PC-3 (cell line): Measurements from ENCODE around the gene PACRG. TPM values are rescaled to one million over a fixed set of nuclear protein-coding genes. Genes with fewer than 3 reads are reported as not detected.

ENCODE experiments used
- ATAC-seq: fragments of 200-7000 bp; cut with Tn5 transposase; 2 replicates; pipeline ENCODE4 v1.9.1; 2020; ENCODE audit warnings: mild to moderate bottlenecking, moderate library complexity
- BruUV-seq: library from RNA; stranded (reverse); fragments of 400-500 nt; replicated peaks from 2 replicates; lab custom pipeline; 2021; lab: Mats Ljungman, UMichigan
- CTCF ChIA-PET: fragments of 300-600 bp; sonication (Branson Sonifier 250); formaldehyde crosslinking; loops from one replicate; lab custom pipeline; 2022; ENCODE audit warnings: antibody characterized with exemption; lab: Charles Lee
- POLR2A ChIA-PET: fragments of 300-600 bp; sonication (Branson Sonifier 250); formaldehyde crosslinking; loops from one replicate; lab custom pipeline; 2022; ENCODE audit warnings: antibody characterized with exemption; ENCODE audit not compliant: unreplicated experiment; lab: Charles Lee
- DNase-seq: peaks from one replicate; pipeline ENCODE4 v3.0.0-alpha.2; 2015
- H2AFZ ChIP-seq: fragments of 300-600 bp; sonication (generic); 2 replicates; pipeline ENCODE4 v1.6.0; 2016; ENCODE audit warnings: antibody characterized with exemption, low read length
- H3F3A ChIP-seq: fragments of 300-600 bp; sonication (generic); one replicate; pipeline ENCODE4 v1.6.0; 2017; ENCODE audit warnings: antibody characterized with exemption, low read length, control low read depth, mild to moderate bottlenecking; ENCODE audit not compliant: unreplicated experiment
- H3K27ac ChIP-seq: fragments of 300-600 bp; sonication (generic); 2 replicates; pipeline ENCODE4 v1.5.1; 2016; ENCODE audit warnings: mild to moderate bottlenecking, low read length
- H3K27me3 ChIP-seq: fragments of 300-600 bp; sonication (generic); 2 replicates; pipeline ENCODE4 v1.6.1; 2016; ENCODE audit warnings: low read length, mixed read lengths
- H3K36me3 ChIP-seq: fragments of 300-600 bp; sonication (generic); 2 replicates; pipeline ENCODE4 v1.6.1; 2016; ENCODE audit warnings: low read depth, mixed run types, low read length, mixed read lengths
- H3K4me1 ChIP-seq: fragments of 300-600 bp; sonication (generic); 2 replicates; pipeline ENCODE4 v1.5.1; 2016; ENCODE audit warnings: low read length; ENCODE audit not compliant: insufficient read depth
- H3K4me2 ChIP-seq: fragments of 300-600 bp; sonication (generic); 2 replicates; pipeline ENCODE4 v1.6.0; 2016; ENCODE audit warnings: low read length
- H3K4me3 ChIP-seq: fragments of 300-600 bp; sonication (generic); 2 replicates; pipeline ENCODE4 v1.5.1; 2016; ENCODE audit warnings: mild to moderate bottlenecking, low read length, mixed read lengths
- H3K79me2 ChIP-seq: fragments of 300-600 bp; sonication (generic); 2 replicates; pipeline ENCODE4 v1.6.1; 2017; ENCODE audit warnings: low read length, mixed read lengths
- H3K9ac ChIP-seq: fragments of 300-600 bp; sonication (generic); 2 replicates; pipeline ENCODE4 v1.6.0; 2016; ENCODE audit warnings: mild to moderate bottlenecking, low read length
- H3K9me2 ChIP-seq: fragments of 300-600 bp; sonication (generic); replicated peaks from 2 replicates; pipeline ENCODE4 v1.6.1; 2016; ENCODE audit warnings: mixed run types, low read length, mixed read lengths
- H3K9me3 ChIP-seq: fragments of 300-600 bp; sonication (generic); 2 replicates; pipeline ENCODE4 v1.6.1; 2016; ENCODE audit warnings: low read length, mixed read lengths
- H4K20me1 ChIP-seq: fragments of 300-600 bp; sonication (generic); 2 replicates; pipeline ENCODE4 v1.6.1; 2016; ENCODE audit warnings: low read length, mixed read lengths
- CTCF ChIP-seq: fragments of 300-600 bp; sonication (generic); conservative IDR thresholded peaks from 2 replicates; pipeline ENCODE4 v1.5.1; 2017; ENCODE audit warnings: antibody characterized with exemption, low read depth, mild to moderate bottlenecking, low read length
- EZH2 ChIP-seq: fragments of 300-600 bp; sonication (generic); IDR thresholded peaks from one replicate; pipeline ENCODE4 v1.6.1; 2017; ENCODE audit warnings: antibody characterized with exemption, mild to moderate bottlenecking, low read length; ENCODE audit not compliant: unreplicated experiment
- EZH2phosphoT487 ChIP-seq: fragments of 300-600 bp; sonication (generic); IDR thresholded peaks from 2 replicates; pipeline ENCODE4 v1.6.1; 2018; ENCODE audit warnings: mild to moderate bottlenecking, antibody characterized with exemption, low read length, borderline replicate concordance
- intact Hi-C: fragments of 100-400 bp; cut with micrococcal nuclease; formaldehyde crosslinking; loops from 2 replicates; pipeline ENCODE4 v1.9.0; 2023
- total RNA-seq: library from RNA; depleted of rRNA; stranded (reverse); fragments of >200 nt; gene quantifications from 2 replicates; pipeline ENCODE4 v1.2.3, GENCODE V29; 2014

The PACRG gene
- total RNA-seq, 1 experiment from 2014 or later = not detected

GRCh38 chr6:163335671-163336545, 608.1 kb downstream of the PACRG start:
- no peak for TF ChIP-seq CTCF
- no peak for TF ChIP-seq EZH2
- no peak for TF ChIP-seq EZH2phosphoT487
- DNase-seq (no peak), ATAC-seq (no peak)
- Histone ChIP-seq H4K20me1 (no peaks in the 10 kb centered on the region), H2AFZ (no peak overlapping the region), H3K9me3 (no peaks in the 10 kb centered on the region), H3K4me1 (no peaks in the 10 kb centered on the region), H3K36me3 (no peaks in the 10 kb centered on the region), H3K79me2 (no peaks in the 10 kb centered on the region), H3F3A (no peaks in the 10 kb centered on the region), H3K27me3 (no peaks in the 10 kb centered on the region), H3K27ac (no peak overlapping the region), H3K9me2 (no peaks in the 10 kb centered on the region), H3K4me2 (no peak overlapping the region), H3K9ac (no peak overlapping the region), H3K4me3 (no peak overlapping the region)
- ChIA-PET CTCF (no interaction called here), POLR2A (no interaction called here)
- no TSS peak for BruUV-seq
- intact Hi-C loops = no loop called here

GRCh38 chr6:163336961-163337360, 609.2 kb downstream of the PACRG start:
- Histone ChIP-seq H3F3A (no peaks in the 10 kb centered on the region), H2AFZ (no peak overlapping the region), H3K9me3 (no peaks in the 10 kb centered on the region), H3K4me1 (no peaks in the 10 kb centered on the region), H3K36me3 (no peaks in the 10 kb centered on the region), H3K9ac (no peak overlapping the region), H3K27me3 (no peaks in the 10 kb centered on the region), H3K9me2 (no peaks in the 10 kb centered on the region), H4K20me1 (no peaks in the 10 kb centered on the region), H3K4me2 (no peak overlapping the region), H3K4me3 (no peak overlapping the region), H3K79me2 (no peaks in the 10 kb centered on the region), H3K27ac (no peak overlapping the region)
- TF ChIP-seq CTCF = no peak
- no peak for TF ChIP-seq EZH2
- intact Hi-C loops = no loop called here
- ChIA-PET CTCF (no interaction called here), POLR2A (no interaction called here)
- no peak for ATAC-seq
- DNase-seq = no peak
- BruUV-seq = no TSS peak

GRCh38 chr6:163337958-163338357, 610.2 kb downstream of the PACRG start:
- TF ChIP-seq CTCF (no peak), EZH2phosphoT487 (no peak), EZH2 (no peak)
- POLR2A ChIA-PET = no interaction called here
- H3K27me3 ChIP-seq = no peaks in the 10 kb centered on the region

More at GRCh38 chr6:163337958-163338357, 610.2 kb downstream of the PACRG start:
- no peak overlapping the region for H3K9ac ChIP-seq
- intact Hi-C loops = no loop called here
- no peaks in the 10 kb centered on the region for H3K4me1 ChIP-seq
- H3K36me3 ChIP-seq = no peaks in the 10 kb centered on the region
- no peaks in the 10 kb centered on the region for H3K9me3 ChIP-seq
- no peaks in the 10 kb centered on the region for H4K20me1 ChIP-seq
- H2AFZ ChIP-seq = no peak overlapping the region
- ATAC-seq (no peak), DNase-seq (no peak)
- H3K9me2 ChIP-seq = no peaks in the 10 kb centered on the region
- H3K4me3 ChIP-seq = no peak overlapping the region
- BruUV-seq = no TSS peak
- CTCF ChIA-PET = no interaction called here
- H3K27ac ChIP-seq = no peak overlapping the region
- no peaks in the 10 kb centered on the region for H3F3A ChIP-seq
- H3K79me2 ChIP-seq = no peaks in the 10 kb centered on the region
- no peak overlapping the region for H3K4me2 ChIP-seq
